Mesenchymal stem cell (in vitro differentiated cells and primary cell): ENCODE measurements around the gene ECEL1.
"Not testable (repeated sequence)": the region's sequence is repeated elsewhere in the genome, so short reads cannot be mapped to it uniquely, and the experiment has no call there.

Source experiments
- DNase-seq: peaks from one replicate; pipeline ENCODE4 v3.0.0-alpha.2; 2013
- H2AFZ ChIP-seq: one replicate; pipeline ENCODE4 v1.6.1; 2013; ENCODE audit warnings: low read depth, mild to moderate bottlenecking, control low read depth, inconsistent platforms, low read length, moderate library complexity
- H2AK5ac ChIP-seq: 2 replicates; pipeline ENCODE4 v1.6.1; 2013; ENCODE audit warnings: low read length, moderate library complexity, mild to moderate bottlenecking, inconsistent platforms; ENCODE audit not compliant: severe bottlenecking
- H2BK120ac ChIP-seq: one replicate; pipeline ENCODE4 v1.6.1; 2013; ENCODE audit warnings: low read depth, mild to moderate bottlenecking, inconsistent platforms, low read length, moderate library complexity
- H2BK12ac ChIP-seq, 2 experiments: one replicate each; pipeline ENCODE4 v1.6.1; 2013; ENCODE audit warnings: inconsistent platforms in 2 of 2, low read length in 2 of 2, mild to moderate bottlenecking in 2 of 2, moderate library complexity in 2 of 2, control low read depth in 1 of 2
- H2BK15ac ChIP-seq: one replicate; pipeline ENCODE4 v1.6.1; 2013; ENCODE audit warnings: mild to moderate bottlenecking, low read depth, inconsistent platforms; ENCODE audit not compliant: poor library complexity, severe bottlenecking
- H2BK5ac ChIP-seq: 2 replicates; pipeline ENCODE4 v1.6.1; 2013; ENCODE audit warnings: low read depth, mild to moderate bottlenecking, low read length, control low read depth, inconsistent platforms; ENCODE audit not compliant: poor library complexity, severe bottlenecking
- H3K14ac ChIP-seq, 2 experiments: one replicate each; pipeline ENCODE4 v1.6.1; 2013; ENCODE audit warnings: inconsistent platforms in 2 of 2, low read length in 2 of 2, control low read depth in 1 of 2, mild to moderate bottlenecking in 1 of 2, moderate library complexity in 1 of 2
- H3K18ac ChIP-seq, 2 experiments: one replicate each; pipeline ENCODE4 v1.6.1; 2013; ENCODE audit warnings: inconsistent platforms in 2 of 2, low read length in 2 of 2, control low read depth in 1 of 2, low read depth in 1 of 2, mild to moderate bottlenecking in 1 of 2
- H3K23ac ChIP-seq, 2 experiments: one replicate each; pipeline ENCODE4 v1.6.1; 2013; ENCODE audit warnings: inconsistent platforms in 2 of 2, low read length in 2 of 2, mild to moderate bottlenecking in 2 of 2, moderate library complexity in 2 of 2, control low read depth in 1 of 2
- H3K27ac ChIP-seq: 2 replicates; pipeline ENCODE4 v1.5.1; 2013; ENCODE audit warnings: mild to moderate bottlenecking, moderate library complexity, low read length, control low read depth, inconsistent platforms; ENCODE audit not compliant: poor library complexity, severe bottlenecking
- H3K27me3 ChIP-seq, 2 experiments: 2 replicates each; pipeline versions ENCODE4 v1.6.1 to v1.7.0; 2013; ENCODE audit warnings: low read length in 2 of 2, mild to moderate bottlenecking in 2 of 2, moderate library complexity in 2 of 2, control low read depth in 1 of 2, inconsistent platforms in 1 of 2; ENCODE audit not compliant: control insufficient read depth in 1 of 2, insufficient read depth in 1 of 2
- H3K36me3 ChIP-seq, 2 experiments: 2 replicates each; pipeline versions ENCODE4 v1.6.1 to v1.7.0; 2013; ENCODE audit warnings: low read length in 2 of 2, control low read depth in 1 of 2, inconsistent platforms in 1 of 2, low read depth in 1 of 2, mild to moderate bottlenecking in 1 of 2; ENCODE audit not compliant: insufficient read depth in 2 of 2, control insufficient read depth in 1 of 2
- H3K4ac ChIP-seq, 2 experiments: one replicate each; pipeline ENCODE4 v1.6.1; 2013; ENCODE audit warnings: inconsistent platforms in 2 of 2, low read length in 2 of 2, mild to moderate bottlenecking in 2 of 2, moderate library complexity in 2 of 2, control low read depth in 1 of 2, low read depth in 1 of 2
- H3K4me1 ChIP-seq: 2 replicates; pipeline ENCODE4 v1.6.1; 2013; ENCODE audit warnings: low read depth, low read length, control low read depth; ENCODE audit not compliant: control insufficient read depth, insufficient read depth
- H3K4me2 ChIP-seq: 2 replicates; pipeline ENCODE4 v1.6.1; 2013; ENCODE audit warnings: low read length, mild to moderate bottlenecking, inconsistent platforms; ENCODE audit not compliant: poor library complexity, severe bottlenecking
- H3K4me3 ChIP-seq, 2 experiments: 2 replicates each; pipeline versions ENCODE4 v1.5.1 to v1.7.0; 2013; ENCODE audit warnings: low read length in 2 of 2, mild to moderate bottlenecking in 2 of 2, control low read depth in 1 of 2, low read depth in 1 of 2; ENCODE audit not compliant: insufficient read depth in 1 of 2
- H3K79me1 ChIP-seq: replicated peaks from 2 replicates; pipeline ENCODE4 v1.6.1; 2013; ENCODE audit warnings: mild to moderate bottlenecking, control low read depth, low read length, inconsistent platforms; ENCODE audit not compliant: poor library complexity, severe bottlenecking
- H3K9ac ChIP-seq: 2 replicates; pipeline ENCODE4 v1.7.0; 2013; ENCODE audit warnings: mild to moderate bottlenecking, low read length, moderate library complexity
- H3K9me3 ChIP-seq: 2 replicates; pipeline ENCODE4 v1.7.0; 2013; ENCODE audit warnings: mild to moderate bottlenecking, low read length; ENCODE audit not compliant: control insufficient read depth
- H4K8ac ChIP-seq: one replicate; pipeline ENCODE4 v1.6.1; 2013; ENCODE audit warnings: inconsistent platforms, mild to moderate bottlenecking, low read length, moderate library complexity
- H4K91ac ChIP-seq: one replicate; pipeline ENCODE4 v1.6.1; 2013; ENCODE audit warnings: mild to moderate bottlenecking, low read length, inconsistent platforms
- WGBS: methylation state at CpG from one replicate; pipeline ENCODE4 v1.1.7; 2013; ENCODE audit warnings: mixed read lengths; 5-methylcytosine and 5-hydroxymethylcytosine counted together

The ECEL1 gene

DNA sequence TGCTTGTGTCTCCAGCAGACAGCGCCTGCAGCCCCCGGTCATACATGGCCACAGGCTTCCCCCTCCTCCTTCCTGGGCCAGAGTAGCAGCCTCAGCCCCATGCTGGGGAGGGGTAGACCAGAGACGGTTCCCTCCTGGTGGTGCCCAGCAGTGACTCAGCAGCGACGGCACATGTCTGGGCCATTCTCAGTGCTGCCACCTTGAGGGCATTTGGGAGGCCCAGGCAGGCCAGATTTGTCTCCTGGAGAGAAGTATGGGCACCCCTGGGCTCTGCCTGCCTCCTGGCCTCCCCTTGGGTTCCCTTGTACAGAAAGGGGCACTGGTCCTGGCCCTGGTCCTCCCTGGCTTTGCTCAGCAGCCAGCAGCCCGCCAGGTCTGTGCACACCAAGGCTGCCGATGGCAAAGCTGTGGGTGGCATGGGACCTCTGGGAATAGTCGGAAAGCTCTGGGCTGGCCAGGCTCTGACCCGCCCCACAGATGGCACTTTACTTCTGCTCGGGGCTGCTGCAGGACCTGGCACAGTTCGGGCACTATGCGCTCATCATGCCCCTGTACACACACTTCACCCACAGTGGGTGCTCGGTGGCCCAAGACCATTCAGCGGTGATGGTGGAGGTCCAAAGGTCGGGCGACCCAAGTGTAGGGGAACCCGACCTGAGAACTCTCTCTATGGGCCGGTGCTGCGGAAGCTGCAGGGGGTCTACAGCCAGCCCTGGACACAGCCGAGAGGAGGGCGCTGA is 43.1 kb downstream of the ECEL1 start:
- no peak overlapping the region for H2BK15ac ChIP-seq
- H3K18ac ChIP-seq = no peak overlapping the region
- H4K91ac ChIP-seq = no peak overlapping the region
- H3K27me3 ChIP-seq = peaks cover 15 to 16% of the 10 kb centered on the region in 2 experiments
- no peaks in the 10 kb centered on the region for H3K36me3 ChIP-seq
- peak overlapping the region in 1 of 2 experiments; percentile 39 for H3K14ac ChIP-seq
- H4K8ac ChIP-seq = no peak overlapping the region
- no peak overlapping the region for H3K27ac ChIP-seq
- 76% methylated on average over 21 of the region's 21 CpGs for WGBS
- no peak overlapping the region for H3K9ac ChIP-seq
- H3K23ac ChIP-seq = no peak overlapping the region
- no peak overlapping the region for H3K4me3 ChIP-seq
- H3K4me2 ChIP-seq = no peak overlapping the region
- H3K4me1 ChIP-seq = peaks cover 4% of the 10 kb centered on the region
- no peak overlapping the region for H2AK5ac ChIP-seq
- H3K9me3 ChIP-seq = no peaks in the 10 kb centered on the region
- peak overlapping the region in 1 of 2 experiments; percentile 34 for H2BK12ac ChIP-seq
- H3K79me1 ChIP-seq = no peaks in the 10 kb centered on the region
- H2BK5ac ChIP-seq = no peak overlapping the region
- H2BK120ac ChIP-seq = no peak overlapping the region
- peak; percentile 68 for DNase-seq
- no peak overlapping the region for H2AFZ ChIP-seq
- no peak overlapping the region for H3K4ac ChIP-seq

DNA sequence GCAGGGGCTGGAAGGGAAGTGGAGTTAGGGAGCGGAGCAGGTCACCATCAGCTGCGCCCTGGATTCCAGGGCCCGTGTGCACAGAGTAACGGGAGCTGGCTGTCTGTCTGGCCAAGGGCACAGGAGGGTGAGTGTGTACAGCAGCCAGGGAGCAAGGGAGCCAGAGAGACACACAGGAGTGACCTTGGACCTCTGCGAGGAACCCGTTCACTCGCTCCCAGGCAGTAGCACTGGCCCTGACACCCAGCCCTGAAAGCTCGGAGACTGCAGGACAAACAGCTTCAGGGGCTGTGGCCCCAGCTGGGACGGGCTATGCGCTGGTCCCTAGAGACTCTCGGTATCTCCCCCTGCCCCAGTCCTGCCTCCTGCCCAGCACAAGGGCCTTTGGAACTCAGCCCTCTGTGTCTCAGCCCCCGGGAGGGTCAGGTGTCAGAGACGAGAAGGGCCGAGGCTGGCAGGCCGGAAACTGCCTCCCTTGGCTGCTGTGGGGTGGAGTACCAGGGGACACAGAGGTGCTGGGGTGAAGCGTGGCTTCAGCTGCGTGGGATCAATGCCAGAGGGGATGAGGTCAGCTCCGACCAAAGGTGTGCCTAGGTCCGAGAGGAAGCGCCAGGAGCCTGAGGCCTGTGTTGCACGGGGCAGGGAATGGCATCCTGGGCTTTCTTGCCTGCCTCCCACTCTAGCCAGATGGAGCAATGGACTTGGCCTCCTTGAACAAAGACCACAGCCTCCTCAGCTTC is 43.8 kb downstream of the ECEL1 start:
- H2AK5ac ChIP-seq, H2BK5ac ChIP-seq, H3K4me3 ChIP-seq, H3K4ac ChIP-seq, DNase-seq, H3K18ac ChIP-seq, H3K9ac ChIP-seq, H3K14ac ChIP-seq, H3K4me2 ChIP-seq, H3K9me3 ChIP-seq, H3K79me1 ChIP-seq, H4K91ac ChIP-seq, H2AFZ ChIP-seq, H3K27ac ChIP-seq, H3K36me3 ChIP-seq, H2BK15ac ChIP-seq, H4K8ac ChIP-seq, H3K4me1 ChIP-seq, H3K23ac ChIP-seq, H2BK120ac ChIP-seq: not testable (repeated sequence)
- 94% methylated on average over 9 of the region's 21 CpGs for WGBS
- Histone ChIP-seq H2BK12ac (peak overlapping the region in 1 of 2 experiments; percentile 34), H3K27me3 (peaks cover 19 to 20% of the 10 kb centered on the region in 2 experiments)

DNA sequence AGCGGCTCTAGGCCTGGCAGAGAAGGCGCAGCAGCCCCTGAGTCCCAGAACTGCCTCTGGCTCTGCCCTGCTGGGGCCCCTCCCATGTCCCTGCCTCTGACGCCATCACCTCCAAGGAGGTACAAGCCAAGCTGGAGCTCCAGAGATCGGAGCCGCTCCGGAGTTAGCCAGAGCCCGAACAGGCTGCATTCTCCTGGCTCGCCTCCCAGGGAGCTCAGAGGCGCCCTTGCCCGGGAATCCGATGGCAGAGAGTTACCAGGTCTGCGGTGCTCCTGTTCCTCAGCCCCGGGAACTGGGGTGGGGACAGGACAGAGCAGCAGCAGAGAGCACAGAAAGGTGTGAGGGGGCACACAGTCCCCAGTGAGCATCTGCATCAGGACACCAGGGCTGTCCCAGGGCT is 44.6 kb downstream of the ECEL1 start:
- H3K14ac ChIP-seq = not testable (repeated sequence)
- 96% methylated on average over 4 of the region's 13 CpGs for WGBS

DNA sequence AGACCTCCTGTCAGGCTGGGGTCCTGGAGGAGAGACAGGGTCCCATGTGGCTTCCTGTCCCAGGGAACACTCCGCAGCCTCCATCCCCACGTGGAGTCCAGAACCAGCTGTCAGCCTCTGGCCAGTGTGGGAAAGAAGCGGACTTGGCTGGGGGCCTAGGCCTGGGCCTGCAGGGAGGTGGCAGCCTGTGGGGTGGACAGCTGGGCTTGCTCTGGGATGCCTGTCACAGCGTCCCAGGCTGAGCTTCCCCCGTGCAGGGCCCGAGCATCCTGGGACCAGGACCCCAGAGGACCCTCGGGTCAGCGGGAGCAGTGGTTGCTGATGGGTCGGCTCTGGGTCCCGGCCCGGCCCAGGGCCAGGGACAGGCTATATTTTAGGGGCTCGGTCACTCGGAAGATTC is 45.2 kb downstream of the ECEL1 start:
- peaks cover 31 to 32% of the 10 kb centered on the region in 2 experiments for H3K27me3 ChIP-seq
- not testable (repeated sequence) for H3K4ac ChIP-seq, H2BK15ac ChIP-seq, H2AFZ ChIP-seq, H3K27ac ChIP-seq, H3K9me3 ChIP-seq, H3K36me3 ChIP-seq, DNase-seq, H3K79me1 ChIP-seq, H4K8ac ChIP-seq, H3K4me1 ChIP-seq, H2BK5ac ChIP-seq, H3K14ac ChIP-seq, H2AK5ac ChIP-seq, H2BK12ac ChIP-seq, H3K4me3 ChIP-seq, H4K91ac ChIP-seq, H3K9ac ChIP-seq, H2BK120ac ChIP-seq, H3K4me2 ChIP-seq, H3K18ac ChIP-seq, H3K23ac ChIP-seq
- 73% methylated on average over 11 of the region's 13 CpGs for WGBS

More for the DNA sequence above, 44.6 kb downstream of the ECEL1 start:
- H3K9me3 ChIP-seq, H2BK15ac ChIP-seq, H3K4me2 ChIP-seq, H4K8ac ChIP-seq, H3K9ac ChIP-seq, H3K18ac ChIP-seq, H3K36me3 ChIP-seq, H2AFZ ChIP-seq, H3K27ac ChIP-seq, H3K79me1 ChIP-seq, H2BK5ac ChIP-seq, H3K4ac ChIP-seq, DNase-seq, H2BK12ac ChIP-seq, H3K23ac ChIP-seq, H4K91ac ChIP-seq, H2AK5ac ChIP-seq, H2BK120ac ChIP-seq, H3K4me3 ChIP-seq, H3K4me1 ChIP-seq: not testable (repeated sequence)
- H3K27me3 ChIP-seq = peaks cover 26 to 27% of the 10 kb centered on the region in 2 experiments
